Measurements from ENCODE around the gene GPC6.

GRCh38 chr13:94333131-94333820, 1106.7 kb downstream of the GPC6 start:
- no peak for TF ChIP-seq CTCF (IDR thresholded peaks at IDR 0.05)
- TF ChIP-seq POLR2A (IDR thresholded peaks at IDR 0.05): no peak
- TF ChIP-seq POLR2AphosphoS5 (IDR thresholded peaks at IDR 0.05): no peak
- TF ChIP-seq EP300 (IDR thresholded peaks at IDR 0.05): no peak

Data from suprapubic skin (tissue), 4 donors.